ENCODE measurements around the gene CCDC154.
A peak's percentile ranks its signal among the peaks of the same experiment; 100 is the strongest.

The CCDC154 gene

DNA sequence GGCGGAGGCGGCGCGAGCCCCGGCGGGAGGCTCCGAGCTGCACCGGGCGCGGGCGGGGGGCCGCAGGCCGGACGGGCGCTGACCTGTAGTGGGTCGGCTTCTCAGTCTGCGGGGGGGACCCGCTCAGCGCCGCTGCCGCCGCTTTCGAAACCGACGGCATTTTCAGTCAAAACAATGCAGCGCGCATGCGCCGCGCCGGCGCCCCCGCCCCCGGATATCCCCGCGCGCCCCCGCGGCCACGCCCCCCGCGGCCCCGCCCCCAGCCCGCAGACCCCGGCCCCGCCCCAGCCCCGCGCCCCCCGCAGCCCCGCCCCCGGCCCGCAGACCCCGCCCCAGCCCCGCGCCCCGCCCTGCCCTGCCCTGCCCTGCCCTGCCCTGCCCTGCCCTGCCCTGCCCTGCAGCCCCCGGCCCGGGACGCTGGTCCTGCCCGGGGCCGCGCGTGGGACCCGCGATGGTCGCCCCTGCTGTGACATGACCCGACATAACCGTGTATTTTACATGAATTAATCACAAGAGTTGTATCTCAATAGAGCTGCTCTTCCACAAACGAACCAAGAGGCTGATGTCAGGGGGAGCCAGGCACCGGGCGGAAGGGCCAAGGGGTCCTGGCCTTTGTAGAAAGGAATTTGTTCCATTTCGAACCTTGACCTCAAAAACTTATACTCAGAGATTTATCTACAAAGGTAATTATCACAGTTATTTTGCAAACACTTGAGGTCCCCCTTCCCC is 29.7 kb downstream of the CCDC154 start, which contains the start of gene UNKL:
Gene UNKL (minus strand): TSS at position 173 of the 729 bp plus-strand sequence. CDS start 13 bp downstream, at position 160.
- DNase-seq, result peak; percentile 73

DNA sequence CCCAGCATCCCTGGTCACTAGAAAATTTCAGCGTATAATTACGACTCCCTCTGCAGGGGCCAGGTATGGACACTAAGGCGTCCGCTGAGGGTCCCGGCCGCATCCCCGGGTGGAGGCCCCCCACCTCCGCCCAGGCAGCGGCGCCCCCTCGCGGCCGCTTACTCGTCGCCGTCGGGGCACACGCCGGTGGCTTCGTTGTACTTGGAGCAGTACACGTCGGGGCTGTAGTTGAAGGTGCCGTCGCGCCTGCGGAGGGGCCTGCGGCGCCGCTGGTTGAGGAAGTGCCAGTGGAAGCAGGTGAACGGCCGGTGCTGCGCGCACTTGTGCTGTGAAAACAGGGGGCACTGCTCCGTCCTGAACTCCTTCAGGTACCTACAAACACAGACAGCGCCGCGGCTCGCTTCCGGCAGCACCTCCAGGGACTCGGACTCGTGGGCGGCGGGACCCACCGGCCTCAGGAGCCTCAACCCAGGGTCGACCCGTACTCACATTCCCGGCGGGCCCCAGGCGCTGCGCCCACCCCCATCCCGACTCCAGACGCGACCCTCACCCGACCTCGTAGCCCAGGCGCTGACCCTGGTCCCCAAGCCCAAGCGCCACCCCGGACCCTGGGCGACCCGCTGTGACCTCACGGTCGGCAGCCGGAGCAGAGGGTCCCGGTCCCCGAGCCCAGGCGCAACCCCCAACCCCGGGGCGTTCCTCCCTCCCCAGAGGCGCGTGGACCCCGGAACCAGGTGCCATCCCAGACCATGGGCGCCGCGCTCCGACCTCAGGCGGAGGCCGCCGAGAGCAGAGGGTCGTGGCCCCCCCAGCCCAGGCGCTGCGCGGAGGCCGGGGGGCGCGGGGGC is 30.4 kb downstream of the CCDC154 start:
- DNase-seq, result peak; percentile 48

DNA sequence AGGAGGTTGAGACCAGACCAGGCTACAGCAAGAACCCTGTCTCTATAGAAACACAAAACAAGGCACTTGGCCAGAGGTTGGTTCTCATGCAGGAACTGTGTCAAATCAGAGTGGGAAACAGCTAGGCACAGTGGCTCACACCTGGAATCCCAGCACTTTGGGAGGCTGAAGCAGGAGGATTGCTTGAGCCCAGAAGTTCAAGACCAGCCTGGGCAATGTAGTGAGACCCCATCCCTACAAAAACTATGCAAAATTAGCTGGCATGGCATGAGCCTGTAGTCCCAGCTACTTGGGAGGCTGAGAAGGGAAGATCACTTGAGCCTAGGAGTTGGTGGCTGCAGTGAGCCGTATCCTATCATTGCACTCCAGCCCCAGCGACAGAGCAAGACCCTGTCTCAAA is 31.5 kb downstream of the CCDC154 start:
- DNase-seq, result no peak

DNA sequence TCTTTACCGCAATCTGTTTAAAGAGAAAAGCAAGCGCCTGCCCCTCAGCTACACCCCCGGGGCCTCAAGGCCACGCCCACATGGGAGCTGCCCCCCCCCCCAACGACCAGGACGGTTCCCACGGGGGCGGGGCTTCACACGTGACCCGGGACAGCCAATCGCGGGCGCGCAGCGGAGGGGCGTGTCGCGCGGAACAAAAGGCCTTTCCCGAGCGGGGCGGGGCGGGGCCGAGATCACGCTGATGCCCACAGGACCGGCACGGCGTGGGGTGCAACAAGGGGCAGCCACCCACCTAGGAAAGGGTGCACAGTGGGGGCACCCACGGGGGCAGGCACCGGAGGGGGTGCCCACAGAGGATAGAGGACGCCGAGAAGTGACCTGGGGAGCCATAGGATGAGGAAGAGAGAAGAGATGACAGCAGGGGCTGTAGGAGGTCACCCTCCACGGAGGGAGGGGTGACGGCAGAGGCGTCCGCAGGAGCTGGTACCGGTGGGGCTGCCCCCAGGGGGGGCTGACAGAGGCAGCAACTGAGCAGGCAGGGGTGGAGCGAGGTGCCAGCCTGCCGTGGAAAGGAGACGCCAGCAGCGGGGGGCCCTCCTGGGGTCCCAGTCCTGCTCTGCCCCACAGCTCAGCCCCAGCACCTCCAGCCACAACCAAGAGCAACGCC is 36.1 kb downstream of the CCDC154 start:
- DNase-seq, result peak; percentile 89

DNA sequence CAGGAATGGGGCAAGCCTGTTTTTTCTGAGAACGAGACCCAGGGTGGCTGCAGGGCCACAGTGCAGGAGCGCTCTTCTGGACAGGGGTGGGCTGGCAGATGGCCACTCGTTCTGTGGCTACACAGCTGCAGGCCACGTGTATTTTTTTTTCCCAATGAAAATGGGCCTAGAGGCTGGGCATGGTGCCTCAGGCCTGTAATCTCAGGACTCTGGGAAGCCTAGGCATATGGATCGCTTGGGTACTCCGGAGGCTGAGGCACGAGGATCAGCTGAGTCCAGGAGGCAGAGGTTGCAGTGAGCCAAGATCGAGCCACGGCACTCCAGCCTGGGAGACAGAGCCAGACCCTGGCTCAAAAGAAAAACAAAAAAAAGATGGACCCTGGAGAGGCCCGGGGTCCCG is 36.6 kb downstream of the CCDC154 start:
- DNase-seq, result no peak

DNA sequence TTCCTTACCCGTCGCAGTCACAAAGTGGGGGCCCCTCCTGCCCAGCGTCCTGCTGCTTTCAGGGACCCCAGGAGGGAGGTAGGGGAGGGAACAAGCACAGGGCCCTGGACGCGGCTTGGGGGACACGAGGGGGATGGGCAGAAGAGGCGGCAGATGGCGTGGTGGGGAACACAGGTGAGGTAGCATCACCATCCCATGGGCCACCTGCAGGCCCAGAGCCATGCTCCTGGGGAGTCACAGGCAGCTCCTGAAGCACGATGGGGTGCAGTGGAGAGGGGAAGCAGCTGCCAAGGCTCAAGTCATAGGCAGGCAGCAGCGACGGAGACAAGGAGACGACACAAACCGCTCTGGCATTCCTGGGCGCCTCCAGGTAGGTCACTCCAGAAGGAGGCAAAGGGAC is 40.6 kb downstream of the CCDC154 start:
- DNase-seq, result no peak

DNA sequence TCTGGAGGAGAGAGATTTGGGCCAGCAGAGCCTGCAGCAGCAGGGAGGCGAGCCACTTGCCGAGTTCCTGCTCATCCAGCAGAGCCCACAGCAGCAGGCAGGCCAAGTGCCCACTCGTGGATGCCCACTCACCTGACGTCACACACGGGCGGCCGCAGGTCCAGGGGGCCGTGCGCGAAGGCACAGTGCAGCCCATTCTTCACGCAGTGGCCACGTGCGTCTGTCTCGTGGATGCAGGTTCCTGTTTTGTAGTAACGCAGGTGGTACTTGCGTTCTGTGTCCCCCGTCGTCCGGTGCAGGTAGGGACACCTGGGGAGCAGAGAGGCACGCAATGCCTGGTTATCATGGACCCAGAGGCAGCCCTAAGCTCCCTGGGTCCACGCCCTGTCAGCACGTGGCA is 41.3 kb downstream of the CCDC154 start:
- no peak for DNase-seq

DNA sequence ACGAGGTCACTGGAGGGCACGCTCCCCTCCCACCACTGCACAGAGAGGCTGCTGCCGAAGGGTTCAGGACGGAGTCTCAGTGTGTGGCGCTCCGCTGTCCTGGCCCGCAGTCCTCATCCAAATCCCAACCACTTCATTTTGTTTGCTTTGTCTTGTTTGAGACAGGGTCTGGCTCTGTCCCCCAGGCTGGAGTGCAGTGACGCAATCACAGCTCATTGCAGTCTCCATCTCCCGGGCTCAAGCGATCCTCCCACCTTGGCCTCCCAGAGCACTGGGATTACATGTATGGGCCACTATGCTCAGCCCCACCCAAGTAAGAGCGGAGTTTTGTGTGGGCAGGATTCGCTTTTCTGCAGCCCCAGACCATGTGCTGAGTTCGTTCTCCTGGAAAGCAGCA is 42.6 kb downstream of the CCDC154 start:
- DNase-seq, result no peak

DNA sequence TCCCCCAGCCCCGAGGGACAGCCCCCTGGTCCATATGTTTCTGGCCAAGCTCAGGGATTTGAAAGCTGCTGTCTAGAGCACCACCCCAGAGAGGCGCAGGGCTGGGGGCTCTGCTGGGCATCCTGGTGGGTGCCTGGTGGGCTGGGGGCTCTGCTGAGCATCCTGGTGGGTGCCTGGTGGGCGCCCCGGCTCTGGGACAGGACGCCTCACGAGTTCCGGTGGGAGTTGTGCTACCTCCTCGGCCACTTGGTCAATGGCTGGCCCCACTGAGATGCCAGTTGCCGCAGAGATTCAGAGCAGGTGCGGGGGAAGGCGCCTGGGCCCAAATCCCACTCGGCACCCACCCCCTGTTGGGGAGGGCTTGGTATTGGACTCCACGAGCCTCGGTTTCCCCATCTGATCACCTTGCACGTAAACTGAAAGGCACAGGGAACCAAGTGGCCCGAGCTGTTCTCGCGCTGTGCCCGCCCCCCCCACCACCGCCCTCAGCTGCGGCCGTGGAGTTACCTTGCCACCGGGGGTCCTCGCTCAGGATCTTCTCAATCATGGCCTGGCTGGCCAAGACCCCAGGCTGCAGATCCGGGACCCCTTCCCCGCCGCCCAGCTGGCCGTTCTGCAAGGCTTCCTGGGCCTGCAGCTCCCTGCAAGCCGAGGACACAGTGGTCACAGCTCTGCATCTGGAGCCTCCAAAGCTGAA is 43.1 kb downstream of the CCDC154 start:
- DNase-seq, result no peak

DNA sequence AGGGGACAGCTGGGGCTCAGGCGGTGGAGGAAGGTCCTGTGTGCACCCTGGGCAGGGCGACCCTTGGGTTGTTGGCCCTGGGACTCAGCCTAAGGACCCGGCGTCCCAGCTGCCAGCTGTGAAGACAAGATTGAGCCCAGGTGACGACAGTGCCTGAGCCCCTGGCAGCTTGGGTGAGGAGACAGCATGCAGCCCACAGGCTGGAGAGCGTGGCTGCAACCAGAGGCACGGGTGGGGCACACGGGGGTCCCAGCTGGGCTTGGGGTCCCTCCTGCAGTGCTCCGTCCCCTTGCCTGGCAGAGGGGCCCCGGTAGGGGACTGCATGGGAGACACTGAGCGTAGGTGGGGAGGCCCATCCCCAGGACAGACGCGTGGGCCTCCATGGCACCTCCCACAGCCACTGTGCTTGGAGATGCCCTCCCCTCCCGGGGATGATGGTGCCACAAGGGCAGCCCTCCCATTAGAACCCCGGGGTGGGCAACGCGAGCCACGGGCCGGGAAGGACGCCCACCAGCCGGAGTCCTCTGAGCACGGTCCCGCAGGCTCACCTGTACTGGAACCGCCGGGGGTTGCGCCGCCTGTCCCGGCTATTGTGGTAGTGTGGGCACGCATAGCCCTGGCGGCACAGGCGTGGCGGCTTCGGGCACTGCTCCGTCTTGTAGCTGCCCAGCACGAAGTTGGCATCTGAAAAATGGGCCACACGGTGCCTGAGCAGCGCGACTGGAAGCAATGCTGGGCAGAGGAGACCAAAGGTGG is 45.4 kb downstream of the CCDC154 start:
- DNase-seq, result no peak

DNA sequence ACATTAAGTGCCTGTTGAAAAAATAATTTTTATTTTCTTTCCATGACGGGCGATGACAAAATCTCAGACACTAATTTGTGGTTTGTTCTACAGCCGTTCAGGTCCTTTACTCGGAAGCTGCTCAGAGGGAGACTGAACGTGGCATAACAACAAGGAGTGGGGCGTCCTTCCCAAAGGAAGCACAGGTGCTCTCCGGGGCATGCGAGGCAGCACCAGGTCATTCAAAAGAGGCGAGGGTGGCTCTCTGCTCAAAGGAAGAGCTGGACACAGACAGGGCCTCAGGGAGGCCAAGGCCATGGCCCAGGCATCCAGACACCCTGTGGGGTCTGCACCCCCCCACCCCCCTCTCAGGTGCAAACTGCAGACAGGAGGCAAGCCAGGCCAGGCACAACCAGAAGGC is 46.0 kb downstream of the CCDC154 start:
- no peak for DNase-seq

DNA sequence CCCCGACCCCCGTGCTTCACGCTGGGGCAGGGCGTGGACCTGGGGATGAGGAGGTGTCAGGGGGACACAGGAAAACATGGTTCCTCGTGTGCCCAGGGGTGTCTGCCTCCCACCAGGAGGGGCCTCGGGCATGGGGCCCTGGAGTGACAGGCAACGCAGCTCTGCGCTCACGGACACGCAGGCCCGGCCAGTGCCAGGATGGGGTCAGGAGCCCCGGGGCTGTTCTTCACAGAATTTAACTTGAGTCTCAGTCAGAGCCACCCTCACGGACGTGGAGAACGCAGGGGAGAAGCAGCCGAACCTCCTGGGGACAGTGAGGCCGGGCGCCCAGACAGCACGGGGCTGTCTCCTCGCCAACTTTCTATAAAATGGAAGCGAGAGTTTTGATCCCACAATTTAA is 46.6 kb downstream of the CCDC154 start:
- no peak for DNase-seq

DNA sequence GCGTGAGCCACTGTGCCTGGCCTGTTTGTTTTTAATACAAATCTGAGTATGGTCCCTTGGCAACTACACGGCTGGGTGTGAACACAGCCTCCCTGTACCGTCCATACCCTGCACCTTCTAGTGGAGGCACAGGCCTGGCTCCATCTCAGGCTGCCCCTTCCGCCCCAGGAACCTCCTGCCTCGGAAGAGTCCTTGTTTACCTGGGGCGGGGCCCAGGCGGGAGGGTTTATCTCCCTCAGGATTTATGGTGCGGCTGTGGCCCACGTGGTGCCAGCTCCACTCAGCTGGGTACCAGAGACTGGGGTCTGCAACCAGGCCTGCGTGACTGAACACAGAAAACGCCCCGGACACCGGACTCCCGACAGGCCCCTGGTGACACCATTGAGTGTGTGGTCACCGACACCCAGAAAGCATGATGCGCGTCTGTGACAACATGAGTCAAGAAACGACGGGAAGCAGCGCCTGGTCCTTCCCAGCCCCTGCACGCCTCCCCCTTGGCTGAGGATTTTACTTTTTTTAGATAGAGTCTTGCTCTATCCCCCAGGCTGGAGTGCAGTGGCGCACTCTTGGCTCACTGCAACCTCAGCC is 48.8 kb downstream of the CCDC154 start:
- no peak for DNase-seq

DNA sequence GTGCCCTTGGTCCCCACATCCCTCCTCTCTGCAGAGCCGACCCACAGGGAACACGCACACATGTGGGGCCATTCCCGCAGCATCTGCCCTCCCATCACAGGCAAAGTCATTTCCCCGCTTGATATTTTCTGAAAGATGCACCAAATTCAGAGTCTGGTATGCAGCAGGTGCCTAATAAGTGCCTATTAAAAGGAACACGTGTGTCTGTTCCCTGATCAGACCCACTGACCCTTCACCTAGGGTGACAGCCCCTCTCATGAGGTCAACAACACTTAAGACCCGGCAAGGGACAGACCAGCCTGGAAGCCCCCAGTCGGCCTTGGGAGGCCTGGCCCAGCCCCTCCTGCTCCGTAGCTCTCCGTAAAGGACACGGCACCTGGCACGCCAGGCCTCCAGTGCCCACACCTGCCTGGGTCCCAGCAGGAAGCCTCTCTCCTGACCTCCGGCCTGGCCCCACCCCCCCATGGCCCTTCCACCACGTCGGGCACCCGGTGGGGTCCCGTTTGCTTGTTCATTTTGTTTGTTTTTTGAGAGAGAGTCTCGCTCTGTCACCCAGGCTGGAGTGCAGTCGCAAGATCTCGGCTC is 49.9 kb downstream of the CCDC154 start:
- DNase-seq, result no peak

DNA sequence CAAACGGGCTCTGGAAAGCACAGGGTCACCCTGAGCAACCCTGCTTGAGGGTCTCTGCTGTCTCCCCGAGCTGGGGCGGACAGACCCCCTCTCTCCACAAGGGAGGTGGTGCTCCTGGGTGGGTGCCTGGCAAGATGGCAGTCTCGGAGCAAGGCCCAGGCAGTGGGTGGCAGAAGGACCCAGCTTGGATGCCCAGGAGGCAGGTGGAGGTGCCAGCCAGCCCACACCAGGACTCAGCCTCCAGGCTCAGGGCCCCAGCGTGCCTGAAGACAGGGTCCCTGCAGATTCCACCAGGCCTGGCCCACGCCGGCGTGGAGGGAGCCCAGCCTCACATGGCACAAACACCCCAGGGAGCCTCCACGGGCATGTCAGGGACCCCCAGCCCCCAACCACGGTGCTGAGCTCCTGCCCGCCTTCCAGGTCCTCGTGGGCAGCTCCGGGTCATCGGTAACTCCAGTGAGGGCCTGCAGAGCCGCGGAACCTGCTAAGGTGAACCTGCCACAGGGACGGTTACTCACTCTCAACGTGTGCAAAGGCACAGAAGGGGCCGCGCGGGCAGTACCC is 50.7 kb downstream of the CCDC154 start:
- DNase-seq, result no peak

DNA sequence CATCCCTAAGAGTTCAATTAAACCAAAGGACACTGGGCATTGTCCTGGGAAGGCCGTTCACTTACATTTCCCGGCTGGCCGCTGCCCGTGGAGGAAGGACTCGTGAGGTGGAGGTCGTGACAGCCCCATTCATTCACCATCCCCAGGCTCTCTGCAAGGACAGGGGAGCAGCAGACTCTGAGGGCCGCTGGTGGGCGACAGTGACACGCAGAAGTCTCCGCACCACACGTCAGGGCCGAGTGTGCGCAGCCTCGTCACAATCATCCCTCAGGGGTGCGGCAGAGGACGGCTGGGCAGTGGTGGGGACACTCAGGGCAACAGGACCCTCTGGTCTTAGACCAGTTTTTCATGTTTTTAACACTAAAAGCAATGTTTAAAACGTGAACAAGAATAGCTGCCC is 51.5 kb downstream of the CCDC154 start:
- no peak for DNase-seq

DNA sequence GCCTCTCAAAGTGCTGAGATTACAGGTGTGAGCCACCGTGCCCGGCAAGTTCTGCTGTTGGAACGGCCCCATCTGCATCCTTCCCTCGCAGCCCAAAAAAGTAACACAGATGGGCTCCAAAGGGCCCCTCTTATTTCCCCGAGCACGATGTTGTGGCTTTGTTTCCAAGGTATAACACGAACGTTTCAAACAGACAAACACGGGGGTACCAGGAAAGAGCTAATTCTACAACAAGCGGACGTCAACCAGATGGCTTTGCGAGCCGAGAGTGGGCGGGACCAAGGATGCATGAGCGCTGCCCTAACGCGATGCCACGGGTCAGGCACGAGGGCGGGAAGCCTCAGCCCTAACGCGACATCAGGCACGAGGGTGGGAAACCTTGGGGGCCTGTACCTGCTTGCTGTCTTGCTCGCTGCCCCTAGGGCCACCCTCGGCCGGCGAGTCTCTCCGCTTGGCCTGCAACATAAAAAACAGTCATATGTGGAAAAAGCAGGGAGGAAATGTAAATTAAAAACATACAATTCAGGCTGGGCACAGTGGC is 54.0 kb downstream of the CCDC154 start:
- DNase-seq, result no peak

DNA sequence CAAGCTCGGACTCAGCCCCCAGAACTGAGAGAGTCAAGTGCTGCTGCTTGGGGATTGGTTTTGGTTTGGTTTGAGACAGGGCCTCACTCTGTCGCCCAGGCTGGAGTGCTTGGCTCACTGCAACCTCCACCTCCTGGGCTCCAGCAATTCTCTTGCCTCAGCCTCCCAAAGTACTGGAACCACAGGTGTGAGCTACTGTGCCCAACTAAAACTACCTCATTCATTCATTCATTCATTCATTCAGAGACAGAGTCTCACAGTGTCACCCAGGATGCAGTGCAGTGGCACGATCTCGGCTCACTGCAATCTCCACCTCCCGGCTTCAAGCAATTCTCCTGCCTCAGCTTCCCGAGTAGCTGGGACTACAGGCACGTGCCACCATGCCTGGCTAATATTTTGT is 54.6 kb downstream of the CCDC154 start:
- no peak for DNase-seq

DNA sequence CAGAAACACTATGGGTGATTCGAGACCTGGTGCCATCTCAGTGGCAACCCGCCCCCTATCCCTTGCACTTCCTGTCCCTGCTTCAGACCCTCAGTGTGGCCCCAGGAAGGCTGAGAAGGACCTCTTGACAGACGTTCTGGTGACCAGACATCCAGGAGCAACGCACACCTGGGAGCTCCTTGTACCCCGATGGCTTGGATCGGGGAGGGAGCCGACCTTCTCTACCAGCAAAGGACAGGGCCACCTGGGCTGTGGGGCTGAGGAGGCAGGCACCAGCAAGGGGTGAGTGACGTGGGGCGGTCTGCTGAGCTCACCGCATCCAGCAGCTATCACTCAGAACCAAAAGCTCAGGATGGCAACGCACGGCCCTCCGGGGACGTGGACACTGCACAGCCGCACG is 57.0 kb downstream of the CCDC154 start:
- DNase-seq, result no peak

DNA sequence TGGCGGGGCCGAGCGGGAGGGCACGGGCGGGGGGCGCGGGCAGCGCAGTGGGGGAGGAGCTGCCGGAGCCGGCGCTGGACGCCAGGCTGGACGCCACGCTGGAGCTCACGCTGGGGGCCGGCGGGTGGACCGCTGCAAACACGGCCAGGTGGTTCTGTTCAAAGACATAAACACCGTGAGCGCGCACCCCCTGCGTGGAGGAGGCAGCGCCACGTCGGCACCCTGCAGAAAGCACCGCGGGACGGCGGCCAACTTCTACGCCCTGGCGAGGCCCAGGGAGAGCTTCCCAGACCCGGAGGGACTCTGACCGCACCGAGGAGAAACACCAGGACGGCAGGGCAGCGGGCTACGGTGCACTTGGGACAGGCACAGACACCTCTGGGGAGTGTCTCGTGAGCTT is 59.1 kb downstream of the CCDC154 start:
- no peak for DNase-seq

Measured in central memory CD4-positive, alpha-beta T cell (primary cell).